ENCODE results near the gene GNPDA1.

DNA sequence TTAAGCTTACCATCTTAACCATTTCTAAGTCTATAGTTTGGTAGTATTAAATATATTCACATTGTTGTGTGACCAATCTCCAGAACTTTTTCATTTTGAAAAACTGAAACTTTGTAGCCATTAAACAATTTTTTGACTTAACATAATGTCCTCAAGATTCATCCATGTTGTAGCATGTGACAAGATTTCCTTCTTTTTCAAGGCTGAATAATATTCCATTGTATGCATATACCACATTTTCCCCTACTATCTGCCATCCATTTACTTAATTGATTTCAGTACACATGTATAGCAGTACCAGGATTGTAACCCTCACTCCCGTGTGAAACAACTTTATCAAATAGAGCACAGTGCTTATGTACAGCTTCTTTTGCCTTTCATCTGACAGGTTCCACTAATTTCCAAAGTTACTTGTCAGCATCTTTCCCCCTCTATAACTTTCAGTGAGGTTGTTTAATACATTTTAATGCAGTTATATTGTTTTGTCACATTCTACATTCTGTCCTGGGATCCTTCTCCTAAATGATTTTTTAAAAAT lies 7.4 kb upstream of the GNPDA1 start:
- TF ChIP-seq, protein P1, sequence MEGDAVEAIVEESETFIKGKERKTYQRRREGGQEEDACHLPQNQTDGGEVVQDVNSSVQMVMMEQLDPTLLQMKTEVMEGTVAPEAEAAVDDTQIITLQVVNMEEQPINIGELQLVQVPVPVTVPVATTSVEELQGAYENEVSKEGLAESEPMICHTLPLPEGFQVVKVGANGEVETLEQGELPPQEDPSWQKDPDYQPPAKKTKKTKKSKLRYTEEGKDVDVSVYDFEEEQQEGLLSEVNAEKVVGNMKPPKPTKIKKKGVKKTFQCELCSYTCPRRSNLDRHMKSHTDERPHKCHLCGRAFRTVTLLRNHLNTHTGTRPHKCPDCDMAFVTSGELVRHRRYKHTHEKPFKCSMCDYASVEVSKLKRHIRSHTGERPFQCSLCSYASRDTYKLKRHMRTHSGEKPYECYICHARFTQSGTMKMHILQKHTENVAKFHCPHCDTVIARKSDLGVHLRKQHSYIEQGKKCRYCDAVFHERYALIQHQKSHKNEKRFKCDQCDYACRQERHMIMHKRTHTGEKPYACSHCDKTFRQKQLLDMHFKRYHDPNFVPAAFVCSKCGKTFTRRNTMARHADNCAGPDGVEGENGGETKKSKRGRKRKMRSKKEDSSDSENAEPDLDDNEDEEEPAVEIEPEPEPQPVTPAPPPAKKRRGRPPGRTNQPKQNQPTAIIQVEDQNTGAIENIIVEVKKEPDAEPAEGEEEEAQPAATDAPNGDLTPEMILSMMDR (IDR thresholded peaks at IDR 0.05): no peak
- no peak for TF ChIP-seq POLR2A (IDR thresholded peaks at IDR 0.05)
